Astrocyte of the spinal cord (primary cell): ENCODE data around the gene C16orf86.

ENCODE experiments used
- DNase-seq: peaks from one replicate; pipeline ENCODE4 v3.0.0; 2011; ENCODE audit warnings: low read depth, low spot score
- H3K4me3 ChIP-seq: 2 replicates; pipeline ENCODE4 v1.5.1; 2011; ENCODE audit warnings: low read depth, mild to moderate bottlenecking, low read length, moderate library complexity
- CTCF ChIP-seq: IDR thresholded peaks from 2 replicates; pipeline ENCODE4 v1.5.1; 2012; ENCODE audit warnings: low read depth, mild to moderate bottlenecking, low read length, inconsistent platforms
- in situ Hi-C: cut with HindIII; loops from 2 replicates; pipeline ENCODE4 v1.10.0; 2017; ENCODE audit warnings: low sequenced_read_pairs

The C16orf86 gene

GRCh38 chr16:67667817-67668494 is 1.3 kb downstream of the C16orf86 start:
- peak; percentile 94 for TF ChIP-seq CTCF
- peak; percentile 90 for DNase-seq
- H3K4me3 ChIP-seq, result no peak overlapping the region
- in situ Hi-C loops, result no loop called here

GRCh38 chr16:67668495-67669157 is 2.0 kb downstream of the C16orf86 start:
- in situ Hi-C loops, result no loop called here
- no peak for DNase-seq
- TF ChIP-seq CTCF, result no peak
- H3K4me3 ChIP-seq, result no peak overlapping the region

- in situ Hi-C loops, result no loop called here
- no peak for DNase-seq
- TF ChIP-seq CTCF, result no peak
- H3K4me3 ChIP-seq, result no peak overlapping the region
Measured at GRCh38 chr16:67669499-67670101, 3.0 kb downstream of the C16orf86 start.

GRCh38 chr16:67672306-67672705 is 5.7 kb downstream of the C16orf86 start:
- H3K4me3 ChIP-seq, result no peak overlapping the region
- in situ Hi-C loops, result no loop called here
- no peak for TF ChIP-seq CTCF
- DNase-seq, result no peak

- in situ Hi-C loops, result no loop called here
Measured at GRCh38 chr16:67672739-67673662, 6.4 kb downstream of the C16orf86 start.

More at GRCh38 chr16:67672739-67673662, 6.4 kb downstream of the C16orf86 start:
- TF ChIP-seq CTCF, result peak; percentile 83
- no peak overlapping the region for H3K4me3 ChIP-seq
- DNase-seq, result peak; percentile 72
